ENCODE results near the gene OAS2. TPM values are rescaled to one million over a fixed set of nuclear protein-coding genes. Genes with fewer than 3 reads are reported as not detected.

The OAS2 gene
- total and polyA plus RNA-seq, 9 of the 15 experiments (the other 6 are each of a cell fraction or from before 2014, with no cell fraction given), result 0.13 to 0.85 TPM; not detected in 7

DNA sequence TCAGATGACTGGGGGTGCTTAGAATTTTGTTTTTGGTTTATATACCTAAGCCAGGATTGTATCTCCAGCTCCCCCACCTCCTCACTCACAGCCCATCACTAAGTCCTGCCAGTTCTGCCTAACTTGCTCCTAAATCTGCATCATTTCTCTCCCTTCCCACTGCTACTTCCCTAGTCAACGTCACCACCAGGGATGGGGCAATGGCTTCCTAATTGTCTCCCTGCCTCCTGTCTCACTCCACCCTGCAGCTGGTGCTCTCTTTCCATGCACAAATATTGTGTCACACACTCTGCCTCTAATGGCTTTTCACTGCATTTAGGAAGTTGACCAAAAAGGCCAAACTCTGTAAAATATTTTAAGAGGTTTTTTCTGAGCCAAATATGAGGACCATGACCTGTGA is 11.5 kb downstream of the OAS2 start:
- Histone ChIP-seq H3K36me3 (ENCODE audit: control insufficient read depth, insufficient read depth, low read length) (no peaks in the 10 kb centered on the region), H4K20me1 (replicated peaks; ENCODE audit: control insufficient read depth, insufficient read depth, low read length) (no peaks in the 10 kb centered on the region), H3K9me3 (replicated peaks; ENCODE audit: control insufficient read depth, insufficient read depth, low read depth, low read length) (no peaks in the 10 kb centered on the region), H3K79me2 (ENCODE audit: control insufficient read depth, insufficient read depth, low read length) (no peaks in the 10 kb centered on the region), H3K9ac (ENCODE audit: insufficient read depth in 1 of 2, low read depth in 2 of 2, low read length in 2 of 2) (no peak overlapping the region), H3K4me3 (no peak overlapping the region), H3K4me2 (ENCODE audit: insufficient read depth, low read length) (no peak overlapping the region), H3K4me1 (replicated peaks in 1 of 2; ENCODE audit: control insufficient read depth in 2 of 2, insufficient read depth in 2 of 2, low read length in 2 of 2) (no peaks in the 10 kb centered on the region), H3K9me1 (ENCODE audit: control insufficient read depth, insufficient read depth, low read length) (no peaks in the 10 kb centered on the region), H3K27ac (ENCODE audit: extremely low read depth, low read depth, low read length) (no peak overlapping the region), H2AFZ (ENCODE audit: low read depth, low read length) (no peak overlapping the region), H3K27me3 (ENCODE audit: control insufficient read depth in 2 of 2, insufficient read depth in 2 of 2, low read length in 2 of 2) (peaks cover 0 to 8% of the 10 kb centered on the region in 2 experiments; a peak in 2 of 5 replicates)
- ATAC-seq (no peak), DNase-seq (ENCODE audit: extremely low read depth in 1 of 4, low spot score in 3 of 4) (no peak), FAIRE-seq (no peak)
- CTCF ChIA-PET (ENCODE audit: low intra/inter-chr PET ratio), result no interaction called here
- in situ Hi-C loops (cut with MboI), result no loop called here
- intact Hi-C loops (cut with micrococcal nuclease), result loop anchor here (5.0 kb wide), 2 partner anchors 107 to 162 kb away; no protein-coding TSS in a partner anchor
- WGBS (ENCODE audit: insufficient coverage, low coverage, missing lambda C conversion rate), result 0% methylated on average over 1 of the region's 1 CpG
- TF ChIP-seq, protein P1, sequence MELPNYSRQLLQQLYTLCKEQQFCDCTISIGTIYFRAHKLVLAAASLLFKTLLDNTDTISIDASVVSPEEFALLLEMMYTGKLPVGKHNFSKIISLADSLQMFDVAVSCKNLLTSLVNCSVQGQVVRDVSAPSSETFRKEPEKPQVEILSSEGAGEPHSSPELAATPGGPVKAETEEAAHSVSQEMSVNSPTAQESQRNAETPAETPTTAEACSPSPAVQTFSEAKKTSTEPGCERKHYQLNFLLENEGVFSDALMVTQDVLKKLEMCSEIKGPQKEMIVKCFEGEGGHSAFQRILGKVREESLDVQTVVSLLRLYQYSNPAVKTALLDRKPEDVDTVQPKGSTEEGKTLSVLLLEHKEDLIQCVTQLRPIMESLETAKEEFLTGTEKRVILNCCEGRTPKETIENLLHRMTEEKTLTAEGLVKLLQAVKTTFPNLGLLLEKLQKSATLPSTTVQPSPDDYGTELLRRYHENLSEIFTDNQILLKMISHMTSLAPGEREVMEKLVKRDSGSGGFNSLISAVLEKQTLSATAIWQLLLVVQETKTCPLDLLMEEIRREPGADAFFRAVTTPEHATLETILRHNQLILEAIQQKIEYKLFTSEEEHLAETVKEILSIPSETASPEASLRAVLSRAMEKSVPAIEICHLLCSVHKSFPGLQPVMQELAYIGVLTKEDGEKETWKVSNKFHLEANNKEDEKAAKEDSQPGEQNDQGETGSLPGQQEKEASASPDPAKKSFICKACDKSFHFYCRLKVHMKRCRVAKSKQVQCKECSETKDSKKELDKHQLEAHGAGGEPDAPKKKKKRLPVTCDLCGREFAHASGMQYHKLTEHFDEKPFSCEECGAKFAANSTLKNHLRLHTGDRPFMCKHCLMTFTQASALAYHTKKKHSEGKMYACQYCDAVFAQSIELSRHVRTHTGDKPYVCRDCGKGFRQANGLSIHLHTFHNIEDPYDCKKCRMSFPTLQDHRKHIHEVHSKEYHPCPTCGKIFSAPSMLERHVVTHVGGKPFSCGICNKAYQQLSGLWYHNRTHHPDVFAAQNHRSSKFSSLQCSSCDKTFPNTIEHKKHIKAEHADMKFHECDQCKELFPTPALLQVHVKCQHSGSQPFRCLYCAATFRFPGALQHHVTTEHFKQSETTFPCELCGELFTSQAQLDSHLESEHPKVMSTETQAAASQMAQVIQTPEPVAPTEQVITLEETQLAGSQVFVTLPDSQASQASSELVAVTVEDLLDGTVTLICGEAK (IDR thresholded peaks at IDR 0.05), result no peak
- TF ChIP-seq, protein P1 (CRISPR knock-in tag; IDR thresholded peaks at IDR 0.05), result no peak
- TF ChIP-seq ELF4 (CRISPR knock-in tag; IDR thresholded peaks at IDR 0.05), result no peak
- TF ChIP-seq, protein P2, sequence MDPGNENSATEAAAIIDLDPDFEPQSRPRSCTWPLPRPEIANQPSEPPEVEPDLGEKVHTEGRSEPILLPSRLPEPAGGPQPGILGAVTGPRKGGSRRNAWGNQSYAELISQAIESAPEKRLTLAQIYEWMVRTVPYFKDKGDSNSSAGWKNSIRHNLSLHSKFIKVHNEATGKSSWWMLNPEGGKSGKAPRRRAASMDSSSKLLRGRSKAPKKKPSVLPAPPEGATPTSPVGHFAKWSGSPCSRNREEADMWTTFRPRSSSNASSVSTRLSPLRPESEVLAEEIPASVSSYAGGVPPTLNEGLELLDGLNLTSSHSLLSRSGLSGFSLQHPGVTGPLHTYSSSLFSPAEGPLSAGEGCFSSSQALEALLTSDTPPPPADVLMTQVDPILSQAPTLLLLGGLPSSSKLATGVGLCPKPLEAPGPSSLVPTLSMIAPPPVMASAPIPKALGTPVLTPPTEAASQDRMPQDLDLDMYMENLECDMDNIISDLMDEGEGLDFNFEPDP (CRISPR knock-in tag; IDR thresholded peaks at IDR 0.05), result no peak
- TF ChIP-seq, protein P3, sequence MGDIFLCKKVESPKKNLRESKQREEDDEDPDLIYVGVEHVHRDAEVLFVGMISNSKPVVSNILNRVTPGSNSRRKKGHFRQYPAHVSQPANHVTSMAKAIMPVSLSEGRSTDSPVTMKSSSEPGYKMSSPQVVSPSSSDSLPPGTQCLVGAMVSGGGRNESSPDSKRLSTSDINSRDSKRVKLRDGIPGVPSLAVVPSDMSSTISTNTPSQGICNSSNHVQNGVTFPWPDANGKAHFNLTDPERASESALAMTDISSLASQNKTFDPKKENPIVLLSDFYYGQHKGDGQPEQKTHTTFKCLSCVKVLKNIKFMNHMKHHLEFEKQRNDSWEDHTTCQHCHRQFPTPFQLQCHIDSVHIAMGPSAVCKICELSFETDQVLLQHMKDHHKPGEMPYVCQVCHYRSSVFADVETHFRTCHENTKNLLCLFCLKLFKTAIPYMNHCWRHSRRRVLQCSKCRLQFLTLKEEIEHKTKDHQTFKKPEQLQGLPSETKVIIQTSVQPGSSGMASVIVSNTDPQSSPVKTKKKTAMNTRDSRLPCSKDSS (IDR thresholded peaks at IDR 0.05; ENCODE audit: low read depth, partially characterized antibody), result no peak
- POLR2A ChIA-PET, result no interaction called here
- no TSS peak for BruUV-seq (replicated peaks)
